B cell (primary cell): Measurements from ENCODE around the gene CACNG1.

Source experiments
- EZH2 ChIP-seq: IDR thresholded peaks from 2 replicates; pipeline ENCODE4 v1.6.1; 2012; ENCODE audit warnings: borderline replicate concordance, low read depth, mild to moderate bottlenecking, moderate library complexity, low read length; ENCODE audit not compliant: insufficient read depth, poor library complexity, severe bottlenecking
- TF ChIP-seq, protein P1 (sequence below): fragments of 200-600 bp; IDR thresholded peaks from one replicate; pipeline ENCODE4 v1.8.0; 2022; ENCODE audit warnings: antibody characterized with exemption, mild to moderate bottlenecking

DNA sequence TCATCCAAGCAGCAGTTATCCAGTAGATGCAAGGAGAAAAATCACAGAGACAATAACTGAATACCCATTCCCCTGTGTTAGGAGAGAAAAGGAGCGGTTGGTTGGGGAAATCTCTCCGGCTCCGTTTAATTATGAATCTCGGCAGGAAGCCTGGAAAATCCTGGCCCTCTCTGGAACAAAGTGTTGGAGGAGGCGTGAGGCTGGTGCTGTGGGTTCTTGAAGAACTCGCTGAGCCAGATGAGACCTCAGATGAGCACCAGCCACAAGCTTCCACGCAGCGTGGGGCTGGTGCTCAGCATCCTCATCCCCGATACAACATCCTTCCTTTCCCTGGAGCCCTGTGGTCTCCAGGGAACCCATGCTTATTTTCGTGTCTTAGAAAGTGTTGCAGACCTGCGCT, 40.2 kb upstream of the CACNG1 start:
- TF ChIP-seq, protein P1, sequence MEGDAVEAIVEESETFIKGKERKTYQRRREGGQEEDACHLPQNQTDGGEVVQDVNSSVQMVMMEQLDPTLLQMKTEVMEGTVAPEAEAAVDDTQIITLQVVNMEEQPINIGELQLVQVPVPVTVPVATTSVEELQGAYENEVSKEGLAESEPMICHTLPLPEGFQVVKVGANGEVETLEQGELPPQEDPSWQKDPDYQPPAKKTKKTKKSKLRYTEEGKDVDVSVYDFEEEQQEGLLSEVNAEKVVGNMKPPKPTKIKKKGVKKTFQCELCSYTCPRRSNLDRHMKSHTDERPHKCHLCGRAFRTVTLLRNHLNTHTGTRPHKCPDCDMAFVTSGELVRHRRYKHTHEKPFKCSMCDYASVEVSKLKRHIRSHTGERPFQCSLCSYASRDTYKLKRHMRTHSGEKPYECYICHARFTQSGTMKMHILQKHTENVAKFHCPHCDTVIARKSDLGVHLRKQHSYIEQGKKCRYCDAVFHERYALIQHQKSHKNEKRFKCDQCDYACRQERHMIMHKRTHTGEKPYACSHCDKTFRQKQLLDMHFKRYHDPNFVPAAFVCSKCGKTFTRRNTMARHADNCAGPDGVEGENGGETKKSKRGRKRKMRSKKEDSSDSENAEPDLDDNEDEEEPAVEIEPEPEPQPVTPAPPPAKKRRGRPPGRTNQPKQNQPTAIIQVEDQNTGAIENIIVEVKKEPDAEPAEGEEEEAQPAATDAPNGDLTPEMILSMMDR = no peak
- no peak for TF ChIP-seq EZH2
